HG03432 (cell line): ENCODE data around the gene HNF4A.
A peak's percentile ranks its signal among the peaks of the same experiment; 100 is the strongest.
"Not testable (repeated sequence)": the region's sequence is repeated elsewhere in the genome, so short reads cannot be mapped to it uniquely, and the experiment has no call there.

Experiments used
- ATAC-seq: cut with Tn5 transposase; IDR thresholded peaks from one replicate; pipeline ENCODE4 v1.9.1; 2021; ENCODE audit warnings: mild to moderate bottlenecking, moderate library complexity; ENCODE audit not compliant: unreplicated experiment

Gene HNF4A

DNA sequence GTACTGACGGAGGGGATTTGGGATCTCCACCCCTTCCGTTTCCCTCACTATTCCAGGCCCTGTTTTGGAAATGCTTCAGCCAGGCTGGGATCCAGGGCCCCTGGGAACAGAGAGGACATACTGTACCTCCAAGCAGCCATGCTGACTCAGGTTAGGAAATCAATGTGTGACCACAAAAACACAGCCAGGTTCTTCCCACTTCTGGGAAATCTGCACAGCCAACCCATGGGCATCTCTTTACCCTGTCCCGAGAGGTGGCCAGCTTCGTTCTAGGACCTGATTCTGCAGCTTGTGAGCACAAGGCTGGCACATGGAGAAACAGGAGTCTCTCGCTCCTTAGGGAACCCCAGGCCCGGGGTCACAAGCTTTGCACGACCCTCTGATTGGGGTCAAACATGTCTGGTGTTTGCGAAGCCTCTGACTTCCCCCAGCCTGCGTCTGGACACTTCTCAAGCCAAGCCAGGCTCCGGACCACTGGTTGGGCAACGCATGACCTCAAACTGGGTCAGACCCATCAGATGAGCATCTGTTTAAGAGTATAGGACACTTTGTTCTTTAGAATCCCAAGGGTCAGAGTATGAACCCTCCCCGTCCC is 111.9 kb downstream of the HNF4A start:
- no peak for ATAC-seq

- ATAC-seq: no peak
Measured at GRCh38 chr20:44468044-44468782, 112.7 kb downstream of the HNF4A start.

GRCh38 chr20:44470327-44470726 is 114.8 kb downstream of the HNF4A start:
- ATAC-seq: no peak

GRCh38 chr20:44471481-44471882 is 116.0 kb downstream of the HNF4A start:
- no peak for ATAC-seq

- ATAC-seq: not testable (repeated sequence)
Measured at GRCh38 chr20:44472283-44472682, 116.8 kb downstream of the HNF4A start.

- ATAC-seq: no peak
Measured at GRCh38 chr20:44475372-44475693, 119.8 kb downstream of the HNF4A start.

DNA sequence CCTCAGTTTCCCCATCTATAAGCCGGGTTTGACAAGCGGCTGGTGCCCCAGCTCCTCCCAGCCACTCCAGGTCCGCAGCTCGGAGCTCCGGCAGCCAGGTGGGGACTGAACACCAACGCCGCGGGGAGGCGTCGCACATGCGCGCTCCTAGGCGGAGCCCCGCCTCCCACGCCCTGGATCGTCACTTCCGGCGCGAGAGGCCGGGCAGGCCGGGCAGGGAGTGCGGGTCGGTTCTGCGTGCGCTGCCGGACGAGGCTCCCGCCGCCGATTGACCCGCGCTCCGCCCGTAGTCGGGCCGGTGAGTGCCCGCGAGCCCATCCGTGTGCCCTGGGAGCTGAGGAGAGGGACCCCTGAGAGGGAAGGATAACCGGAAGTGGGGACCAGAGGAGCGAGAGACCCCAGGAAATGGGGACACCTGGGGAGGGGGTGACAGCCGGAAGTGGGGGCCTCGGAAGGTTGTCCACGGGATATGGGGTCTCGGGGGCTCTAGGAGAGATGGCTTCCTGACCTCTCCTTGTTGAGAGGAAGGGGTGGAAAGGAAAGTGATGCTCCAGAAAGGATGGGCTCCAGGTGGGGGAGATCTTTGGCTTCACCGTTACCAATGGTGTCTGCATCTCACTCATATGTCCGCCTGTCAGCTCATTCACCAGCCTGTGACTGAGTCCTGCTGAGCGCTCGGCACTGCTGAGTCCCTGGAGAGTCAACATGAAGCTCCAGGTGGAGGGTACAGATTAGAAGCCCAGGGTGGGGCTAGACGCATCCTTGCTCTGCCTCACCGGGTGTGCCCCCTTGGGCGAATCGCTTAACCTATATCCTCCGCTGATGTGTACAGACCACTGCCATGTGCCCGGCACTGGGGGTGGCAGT is 120.4 kb downstream of the HNF4A start, which contains the start of gene TTPAL:
Gene TTPAL (plus strand): TSS at position 181 of the 867 bp plus-strand sequence. CDS start 4,126 bp downstream, outside the sequence.
- peak; percentile 95 for ATAC-seq

DNA sequence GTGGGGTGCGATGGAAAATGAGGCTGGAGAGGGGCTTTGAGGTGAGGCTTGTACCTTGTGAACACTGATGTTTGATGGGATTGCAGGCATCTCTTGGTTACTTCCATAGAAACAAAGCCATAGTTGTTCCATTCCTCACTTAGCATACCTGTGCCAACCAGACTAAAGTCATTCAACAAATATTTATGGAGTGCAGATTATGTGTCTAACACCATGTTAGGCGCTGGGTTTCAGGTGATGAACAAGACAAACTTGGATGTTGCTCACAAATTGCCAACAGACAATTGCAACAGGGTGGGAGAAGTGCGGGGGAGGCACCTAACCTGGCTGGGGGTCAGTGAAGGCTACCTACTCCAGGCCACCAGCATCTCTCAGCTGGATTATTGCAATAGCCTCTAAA is 121.7 kb downstream of the HNF4A start:
- ATAC-seq: no peak

DNA sequence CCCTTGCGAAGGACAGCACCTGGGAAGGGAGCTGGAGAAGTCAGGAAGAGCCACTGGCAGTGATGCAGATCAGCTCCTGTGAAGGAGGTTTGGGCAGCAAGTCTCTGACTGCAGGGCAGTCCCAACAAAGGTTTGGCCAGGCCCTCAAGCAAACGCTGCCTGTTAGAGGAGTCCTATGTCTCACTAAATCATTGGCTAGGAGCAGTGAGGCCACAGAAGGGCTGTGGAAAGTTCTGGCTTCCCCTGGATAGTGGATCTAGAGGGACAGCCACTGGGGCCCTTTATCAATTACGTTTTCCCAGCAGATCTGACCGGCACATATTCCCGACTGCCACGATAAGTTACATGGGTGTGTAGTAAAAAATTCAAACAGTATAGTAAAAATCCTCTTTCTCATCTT is 122.7 kb downstream of the HNF4A start:
- no peak for ATAC-seq

- no peak for ATAC-seq
Measured at GRCh38 chr20:44479643-44480042, 124.1 kb downstream of the HNF4A start.

DNA sequence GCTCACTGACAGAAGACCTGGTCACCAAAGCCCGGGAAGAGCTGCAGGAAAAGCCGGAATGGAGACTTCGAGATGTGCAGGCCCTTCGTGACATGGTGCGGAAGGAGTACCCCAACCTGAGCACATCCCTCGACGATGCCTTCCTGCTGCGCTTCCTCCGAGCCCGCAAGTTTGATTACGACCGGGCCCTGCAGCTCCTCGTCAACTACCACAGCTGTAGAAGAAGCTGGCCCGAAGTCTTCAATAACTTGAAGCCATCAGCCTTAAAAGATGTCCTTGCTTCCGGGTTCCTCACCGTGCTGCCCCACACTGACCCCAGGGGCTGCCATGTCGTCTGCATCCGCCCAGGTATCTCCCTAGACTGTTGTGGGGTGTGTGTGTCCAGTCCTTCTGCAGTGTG is 124.6 kb downstream of the HNF4A start:
- no peak for ATAC-seq

DNA sequence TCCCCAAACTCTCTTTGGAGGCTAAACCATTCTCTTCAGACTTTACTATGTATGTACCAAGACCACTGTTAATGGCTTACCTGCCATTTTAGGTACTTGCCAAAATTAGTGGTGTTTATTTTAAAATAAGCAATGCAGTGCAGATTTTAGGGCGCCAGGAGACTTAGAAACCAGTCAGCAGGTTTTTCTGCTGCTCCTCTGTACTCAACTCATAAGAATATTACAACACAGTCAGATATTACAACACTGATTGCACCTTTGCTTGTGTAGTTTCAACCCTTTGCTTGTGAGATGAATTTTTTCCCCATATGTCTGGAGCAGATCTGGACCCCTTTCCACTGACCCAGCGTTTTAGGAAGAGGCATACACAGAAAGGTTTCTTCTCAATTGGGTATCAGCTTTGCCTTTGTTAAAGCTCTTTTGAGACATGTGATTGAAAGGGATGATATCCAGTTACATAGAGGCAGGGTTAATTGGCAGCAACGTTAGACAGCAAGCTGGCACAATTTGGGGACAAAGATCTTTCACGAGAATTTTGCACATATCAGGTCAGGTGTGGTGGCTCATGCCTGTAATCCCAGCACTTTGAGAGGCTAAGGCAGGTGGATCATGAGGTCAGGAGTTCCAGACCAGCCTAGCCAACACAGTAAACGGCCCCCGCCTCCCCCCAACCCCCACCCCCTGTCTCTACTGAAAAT is 126.4 kb downstream of the HNF4A start:
- no peak for ATAC-seq

GRCh38 chr20:44483112-44483511 is 127.6 kb downstream of the HNF4A start:
- no peak for ATAC-seq
